ENCODE data around the gene TFDP1.

Gene TFDP1

DNA sequence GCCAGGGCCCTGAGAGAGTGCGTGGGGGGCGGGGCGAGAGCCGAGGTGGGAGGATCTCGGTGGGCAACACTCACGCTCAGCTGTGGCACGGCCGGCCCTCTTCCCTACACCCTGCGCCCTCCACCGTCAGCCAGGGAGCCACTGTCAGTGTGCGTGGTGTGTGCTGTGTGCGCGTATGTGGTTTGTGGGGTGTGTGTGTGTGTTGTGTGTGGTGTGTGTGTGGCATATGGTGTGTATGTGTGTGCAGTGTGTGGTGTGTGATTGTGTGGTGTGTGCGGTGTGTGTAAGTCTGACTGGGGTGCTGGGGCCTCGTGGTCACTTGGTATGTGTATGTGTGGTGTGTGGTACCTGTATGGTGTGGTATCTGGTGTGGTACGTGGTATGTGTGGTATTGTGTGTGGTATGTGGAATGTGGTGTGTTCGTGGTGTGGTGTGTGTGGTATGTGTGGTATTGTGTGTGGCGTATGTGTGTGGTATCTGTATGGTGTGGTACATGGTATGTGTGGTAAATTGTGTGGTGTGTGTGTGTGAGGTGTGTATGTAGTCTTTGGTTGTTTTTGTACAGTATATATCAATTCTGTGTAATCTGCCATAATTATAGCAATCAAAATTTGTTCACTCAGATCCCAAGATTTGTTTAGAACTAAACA is 87.6 kb downstream of the TFDP1 start:
- TF ChIP-seq POLR2AphosphoS5 (IDR thresholded peaks at IDR 0.05; ENCODE audit: low read depth, low read length) (no peak), TAF1 (IDR thresholded peaks at IDR 0.05; ENCODE audit: borderline replicate concordance, insufficient read depth, low read length) (no peak), FOXP2 (optimal IDR thresholded peaks at IDR 0.05; ENCODE audit: borderline replicate concordance, extremely low read depth, extremely low read length, insufficient read depth) (no peak), SIN3A (IDR thresholded peaks at IDR 0.05; ENCODE audit: borderline replicate concordance, insufficient read depth, low read length) (no peak)
- TF ChIP-seq, protein P1, sequence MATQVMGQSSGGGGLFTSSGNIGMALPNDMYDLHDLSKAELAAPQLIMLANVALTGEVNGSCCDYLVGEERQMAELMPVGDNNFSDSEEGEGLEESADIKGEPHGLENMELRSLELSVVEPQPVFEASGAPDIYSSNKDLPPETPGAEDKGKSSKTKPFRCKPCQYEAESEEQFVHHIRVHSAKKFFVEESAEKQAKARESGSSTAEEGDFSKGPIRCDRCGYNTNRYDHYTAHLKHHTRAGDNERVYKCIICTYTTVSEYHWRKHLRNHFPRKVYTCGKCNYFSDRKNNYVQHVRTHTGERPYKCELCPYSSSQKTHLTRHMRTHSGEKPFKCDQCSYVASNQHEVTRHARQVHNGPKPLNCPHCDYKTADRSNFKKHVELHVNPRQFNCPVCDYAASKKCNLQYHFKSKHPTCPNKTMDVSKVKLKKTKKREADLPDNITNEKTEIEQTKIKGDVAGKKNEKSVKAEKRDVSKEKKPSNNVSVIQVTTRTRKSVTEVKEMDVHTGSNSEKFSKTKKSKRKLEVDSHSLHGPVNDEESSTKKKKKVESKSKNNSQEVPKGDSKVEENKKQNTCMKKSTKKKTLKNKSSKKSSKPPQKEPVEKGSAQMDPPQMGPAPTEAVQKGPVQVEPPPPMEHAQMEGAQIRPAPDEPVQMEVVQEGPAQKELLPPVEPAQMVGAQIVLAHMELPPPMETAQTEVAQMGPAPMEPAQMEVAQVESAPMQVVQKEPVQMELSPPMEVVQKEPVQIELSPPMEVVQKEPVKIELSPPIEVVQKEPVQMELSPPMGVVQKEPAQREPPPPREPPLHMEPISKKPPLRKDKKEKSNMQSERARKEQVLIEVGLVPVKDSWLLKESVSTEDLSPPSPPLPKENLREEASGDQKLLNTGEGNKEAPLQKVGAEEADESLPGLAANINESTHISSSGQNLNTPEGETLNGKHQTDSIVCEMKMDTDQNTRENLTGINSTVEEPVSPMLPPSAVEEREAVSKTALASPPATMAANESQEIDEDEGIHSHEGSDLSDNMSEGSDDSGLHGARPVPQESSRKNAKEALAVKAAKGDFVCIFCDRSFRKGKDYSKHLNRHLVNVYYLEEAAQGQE (IDR thresholded peaks at IDR 0.05; ENCODE audit: insufficient read depth in 1 of 2, low read depth in 2 of 2, low read length in 2 of 2), result no peak

All from PFSK-1 (cell line).